DMS79 treated with DMSO at 0.1 percent for 48 hours (cell line): ENCODE results near the gene LIPT1.
"Not testable (repeated sequence)": the region's sequence is repeated elsewhere in the genome, so short reads cannot be mapped to it uniquely, and the experiment has no call there.

Source experiments
- DNase-seq: peaks from one replicate; lab custom pipeline; 2025; lab: John Stamatoyannopoulos, UW

LIPT1 gene

DNA sequence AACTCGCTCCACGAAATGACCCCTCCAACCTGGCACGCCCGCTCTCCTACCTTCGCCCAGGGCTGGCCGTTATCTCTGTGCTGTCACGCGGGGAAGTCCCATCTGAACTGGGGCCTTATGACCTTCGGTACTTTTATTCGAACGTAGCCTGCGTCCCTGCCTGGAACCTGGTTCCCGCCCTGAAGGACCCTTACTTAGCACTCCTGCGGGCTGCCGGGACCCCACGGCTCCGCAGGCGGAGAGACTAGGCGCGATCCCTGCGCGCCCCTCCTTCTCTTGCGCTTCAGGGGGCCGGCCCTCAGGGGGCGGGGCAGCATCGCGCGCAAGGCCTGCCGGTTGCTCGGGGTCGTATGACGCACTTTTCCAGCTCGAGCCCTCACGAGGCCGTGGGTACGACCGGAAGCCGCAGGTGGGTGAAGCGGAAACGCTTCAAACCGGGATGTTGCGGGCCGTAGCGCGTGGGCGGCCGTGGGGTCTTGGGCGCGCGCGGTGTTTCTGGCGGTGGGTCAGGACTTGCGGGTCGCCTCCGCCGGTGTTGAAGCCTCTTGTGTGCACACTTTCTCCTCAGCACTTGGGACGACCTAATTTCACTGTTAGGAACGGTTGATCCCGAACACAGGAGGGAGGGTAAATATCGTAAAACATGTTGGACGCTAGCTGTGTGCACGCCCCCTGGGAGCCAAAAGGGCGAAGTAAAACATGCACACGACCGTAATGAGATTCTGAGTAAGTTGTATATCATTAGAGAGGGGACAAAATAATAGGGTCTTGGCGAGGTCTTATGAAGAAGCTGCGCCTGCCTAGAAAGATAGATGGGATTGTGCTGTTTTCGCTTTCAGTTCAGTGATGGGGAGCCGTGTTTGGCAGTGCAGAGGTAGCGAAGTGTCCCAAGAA is at the start of gene LIPT1, which contains the start of gene TSGA10:
TSS of gene LIPT1 (plus strand) at position 325 of the 894 bp plus-strand sequence. CDS start 6,991 bp downstream, outside the sequence.
TSS of gene TSGA10 (minus strand) at position 300 of the 894 bp plus-strand sequence. CDS start 45,503 bp downstream, outside the sequence.
- peak; percentile 82 for DNase-seq

DNA sequence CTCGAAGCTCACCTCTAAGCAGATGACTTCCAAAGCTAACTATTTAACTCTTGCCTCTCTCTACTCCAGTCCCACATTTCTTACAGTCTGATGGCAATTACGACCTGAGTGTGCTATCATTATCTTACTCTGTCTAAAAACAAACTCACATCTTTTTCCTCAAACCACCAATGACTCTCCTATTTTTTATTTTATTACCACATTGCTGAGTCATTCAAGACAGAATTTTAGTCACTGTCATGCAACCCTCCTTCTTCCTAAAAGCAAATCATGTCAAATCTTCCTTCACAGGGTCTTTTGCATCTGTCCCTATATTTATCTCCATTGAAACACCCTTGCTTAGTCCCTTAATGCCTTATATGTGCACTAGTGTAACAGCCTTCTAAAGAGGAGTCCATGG is 47.9 kb upstream of the LIPT1 start:
- DNase-seq, result no peak

DNA sequence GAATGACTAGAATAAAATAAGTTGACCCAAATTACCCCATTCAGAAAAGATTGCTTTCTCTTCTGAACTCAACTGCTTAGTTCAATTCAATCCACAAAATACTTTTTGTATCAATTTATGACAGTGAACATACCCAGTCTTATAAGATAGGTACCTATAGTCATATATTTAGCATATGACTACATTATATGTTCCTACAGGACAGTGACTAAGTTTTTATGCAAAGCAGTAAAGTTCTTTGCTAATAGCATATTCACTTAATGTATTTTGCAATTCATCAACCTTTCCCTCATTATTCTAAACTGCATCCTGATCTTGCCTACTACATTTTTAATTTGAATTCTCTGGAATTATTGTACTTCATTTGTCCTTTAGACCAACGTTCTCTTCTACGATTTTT is 43.5 kb upstream of the LIPT1 start:
- DNase-seq, result no peak

GRCh38 chr2:99111945-99112344 is 42.8 kb upstream of the LIPT1 start:
- no peak for DNase-seq

GRCh38 chr2:99112617-99113016 is 42.1 kb upstream of the LIPT1 start:
- no peak for DNase-seq

DNA sequence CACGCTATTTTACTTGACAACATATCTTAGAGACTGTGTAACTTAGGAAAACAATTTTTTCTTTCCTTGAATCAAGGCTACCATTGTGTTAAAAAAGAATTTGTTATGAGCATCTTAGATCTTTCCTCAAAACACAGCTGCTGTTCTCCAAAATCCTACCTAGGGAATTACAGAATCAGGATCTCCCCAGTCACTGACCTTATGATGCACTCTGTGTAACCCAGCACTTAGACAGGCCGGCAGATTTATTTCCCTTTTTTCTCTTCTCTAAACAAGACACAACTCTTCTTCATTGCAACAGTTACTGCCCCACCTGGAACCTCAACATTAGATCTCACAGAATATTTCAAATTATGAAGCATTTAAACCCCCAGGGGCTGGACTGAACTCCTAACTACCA is 26.8 kb upstream of the LIPT1 start:
- no peak for DNase-seq

GRCh38 chr2:99135044-99135556 is 19.7 kb upstream of the LIPT1 start:
- not testable (repeated sequence) for DNase-seq

- no peak for DNase-seq
Observed at GRCh38 chr2:99139003-99139402, 15.8 kb upstream of the LIPT1 start.

DNA sequence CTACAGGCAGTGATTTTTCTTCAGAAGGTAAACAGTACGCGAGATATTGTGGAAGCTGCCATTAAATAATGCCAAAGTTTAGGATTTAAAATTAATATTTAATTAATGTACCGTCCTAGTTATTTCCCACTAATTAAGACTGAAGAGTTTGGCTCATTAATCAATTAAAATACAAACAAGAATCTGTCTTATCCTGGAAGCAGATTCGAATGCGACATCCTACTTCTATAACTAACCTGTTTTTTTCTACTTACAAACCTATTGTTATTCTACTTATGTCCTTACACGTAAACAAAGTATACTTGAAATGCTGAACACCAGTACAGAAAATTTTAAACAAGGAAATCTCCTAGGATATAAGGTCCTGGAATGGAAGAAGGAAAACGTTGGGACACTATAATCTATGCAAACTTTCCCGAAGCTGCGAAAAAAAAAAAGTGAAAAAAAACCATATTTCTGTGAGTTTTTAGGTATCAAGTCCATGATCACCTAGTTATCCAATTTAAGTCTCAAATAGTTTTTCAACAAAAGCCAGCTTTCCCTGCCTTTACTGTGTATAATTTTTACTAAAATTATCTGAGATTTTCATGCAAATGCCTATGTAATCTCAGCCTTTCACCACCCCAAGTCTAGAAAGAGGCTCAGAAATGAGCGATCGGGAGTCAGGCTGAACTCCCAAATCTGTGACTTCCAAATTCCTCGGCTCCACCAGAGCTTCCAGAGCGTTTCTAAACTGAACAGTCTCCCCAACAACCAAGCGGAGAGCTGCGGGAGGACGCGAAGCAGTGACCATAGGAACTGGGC is 14.5 kb upstream of the LIPT1 start:
- no peak for DNase-seq

DNA sequence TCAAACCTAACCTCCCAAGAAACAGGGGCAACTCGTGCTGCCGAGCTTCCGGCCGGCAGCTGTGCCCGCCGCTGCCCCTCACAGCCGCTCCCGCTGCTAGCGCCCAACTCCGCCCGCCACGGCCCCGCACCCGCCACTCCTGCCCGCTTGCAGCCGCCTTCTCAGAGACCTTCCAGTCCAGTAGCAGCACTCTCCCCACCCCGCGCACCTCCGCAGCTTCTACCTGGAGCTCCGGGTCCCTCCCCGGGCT is 14.0 kb upstream of the LIPT1 start:
- no peak for DNase-seq

DNA sequence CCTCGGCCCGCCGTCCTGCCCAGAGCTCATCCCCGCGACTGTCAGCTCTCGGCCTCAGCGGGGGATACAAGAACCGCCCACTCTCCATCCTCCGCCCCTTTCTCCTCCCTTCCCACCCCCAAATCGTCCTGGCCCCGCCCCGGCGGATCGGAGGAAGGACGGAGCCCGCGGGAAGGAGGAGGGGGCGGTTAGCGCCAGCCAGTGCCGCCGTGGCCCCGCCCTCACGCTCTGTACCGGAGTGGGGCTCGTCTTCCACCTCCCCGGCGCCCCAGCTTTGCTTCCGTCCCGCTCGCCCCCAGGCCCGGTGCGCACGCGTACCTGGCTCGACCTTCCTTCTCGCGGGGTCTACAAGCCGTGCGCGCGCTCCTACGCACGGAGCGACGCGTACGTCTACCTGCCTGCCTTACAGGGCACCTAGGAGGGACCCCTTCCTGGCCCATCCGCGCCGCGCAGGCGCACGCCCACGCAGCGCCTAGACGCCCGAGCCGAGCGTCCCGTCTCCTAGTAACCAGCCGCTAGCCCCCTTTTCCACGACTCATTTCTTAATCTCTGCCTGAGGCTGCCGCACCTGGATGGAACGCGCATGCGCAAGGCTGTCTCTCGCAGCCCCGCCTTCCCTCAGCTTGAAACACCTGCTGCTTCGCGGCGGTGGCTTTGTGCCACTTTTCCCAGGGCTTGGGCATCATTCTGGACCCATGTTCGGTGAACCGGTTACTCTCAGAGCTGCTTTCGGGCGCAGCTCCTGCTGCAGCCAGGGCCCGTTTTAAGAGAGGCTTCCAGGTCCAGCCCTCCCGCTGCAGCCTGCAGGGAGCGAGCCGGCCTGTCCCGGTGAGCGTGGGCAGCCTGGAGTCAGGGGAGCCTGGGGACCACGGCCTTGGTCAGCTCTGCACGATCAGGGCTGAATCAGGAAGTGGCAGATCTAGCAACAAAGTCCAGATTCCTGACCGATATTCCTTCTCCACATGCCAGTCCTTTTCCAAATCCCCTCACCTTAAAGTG is 13.4 kb upstream of the LIPT1 start, which contains the start of gene C2orf15:
TSS of gene C2orf15 (plus strand) at position 598 of the 999 bp plus-strand sequence. CDS start 8,852 bp downstream, outside the sequence.
- DNase-seq, result peak; percentile 99

GRCh38 chr2:99150706-99151105 is 4.1 kb upstream of the LIPT1 start:
- DNase-seq, result no peak

GRCh38 chr2:99152199-99152895 is 2.4 kb upstream of the LIPT1 start:
- no peak for DNase-seq

GRCh38 chr2:99153921-99154604 is 704 bp upstream of the LIPT1 start:
- peak; percentile 19 for DNase-seq

DNA sequence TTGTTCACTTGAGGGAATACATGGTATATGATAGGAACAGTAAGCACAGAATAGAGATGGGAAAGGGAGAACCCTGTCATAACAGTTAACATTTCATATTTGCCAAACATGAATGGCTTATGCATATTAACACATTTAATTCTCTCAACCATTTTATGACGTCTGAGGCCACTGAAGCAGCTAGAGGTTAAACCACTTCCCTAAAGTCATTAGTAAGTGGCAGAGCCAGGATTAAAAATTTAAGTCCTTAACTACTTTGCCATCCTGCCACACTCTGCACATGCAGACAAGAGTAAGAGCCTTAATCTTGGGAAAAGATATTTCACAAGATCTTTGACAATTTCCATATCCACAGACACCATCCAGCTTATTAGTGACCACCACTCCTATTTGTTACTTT is 2.1 kb downstream of the LIPT1 start:
- DNase-seq, result no peak

GRCh38 chr2:99158599-99158998 is 3.8 kb downstream of the LIPT1 start:
- DNase-seq, result no peak

DNA sequence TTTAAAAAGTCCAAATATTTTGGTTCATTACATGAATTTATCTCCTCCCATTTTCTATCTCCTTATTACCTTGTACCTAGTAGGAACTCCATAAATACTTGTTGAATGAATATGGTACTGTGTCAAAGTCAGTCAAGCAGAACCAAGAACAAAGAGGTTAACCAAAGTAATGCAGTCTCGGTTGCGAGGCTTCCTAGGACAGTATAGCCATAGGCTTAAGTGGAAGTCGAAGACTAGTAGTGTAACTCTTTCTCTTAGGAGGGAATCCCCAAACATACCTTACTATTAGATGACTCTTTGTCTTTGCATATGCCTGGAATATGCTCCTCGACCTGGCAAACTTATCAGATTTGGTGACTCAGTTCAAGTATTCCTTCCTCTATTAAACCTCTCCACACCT is 4.8 kb downstream of the LIPT1 start:
- no peak for DNase-seq

GRCh38 chr2:99166218-99166617 is 11.5 kb downstream of the LIPT1 start:
- DNase-seq, result no peak

GRCh38 chr2:99169534-99169933 is 14.8 kb downstream of the LIPT1 start:
- DNase-seq, result no peak
